ENCODE data around the gene NSMF. TPM values are rescaled to one million over a fixed set of nuclear protein-coding genes. Genes with fewer than 3 reads are reported as not detected.

Gene NSMF
- 52.7 and 54.9 TPM in 2 replicates for total RNA-seq (2021)
- Bru-seq, nascent RNA: percentile 43 among the genes with signal in this experiment
- percentile 55 among the genes with signal in this experiment for BruChase-seq, experiment 1, labeled RNA remaining after a 2-hour chase
- BruChase-seq, experiment 2, labeled RNA remaining after a 6-hour chase: percentile 65 among the genes with signal in this experiment
- long read RNA-seq, transcript NSMF-201 (15 exons, 2,981 nt): major isoform, 26 of 56 reads
- long read RNA-seq, transcript NSMF-205 (14 exons, 3,571 nt): minor isoform, 8 of 56 reads
- long read RNA-seq, partial matches to known transcripts: 7 of 56 reads
- long read RNA-seq, other reads (novel, unspliced or antisense): 15 of 56 reads

DNA sequence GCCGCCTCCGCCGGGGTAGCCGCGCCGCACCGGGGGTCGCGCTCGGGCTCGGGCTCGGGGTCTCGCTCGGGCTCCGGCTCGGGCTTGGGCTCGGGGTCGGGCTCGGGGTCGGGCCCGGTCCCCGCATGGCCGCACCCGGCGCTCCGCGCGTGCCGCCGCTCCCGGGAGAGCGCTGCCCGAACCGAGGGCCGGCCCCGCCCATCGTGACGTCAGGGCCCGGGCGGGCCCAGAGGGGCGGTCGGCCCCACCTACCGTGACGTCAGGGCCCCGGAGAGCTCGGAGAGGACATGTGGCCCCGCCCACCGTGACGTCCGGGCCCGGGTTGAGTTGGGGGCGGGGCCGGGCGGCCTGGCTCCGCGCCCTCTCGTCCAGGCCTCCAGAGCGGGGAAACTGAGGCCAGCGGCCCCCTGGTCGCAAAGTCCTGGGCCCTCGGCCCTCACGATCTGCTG, at the start of gene NSMF:
Gene NSMF, minus strand, starts transcription at position 183 of the 449 bp plus-strand sequence. CDS start 232 bp downstream, outside the sequence.
- Histone ChIP-seq H3K4me3 (ENCODE audit: low read depth, low read length, poor library complexity, severe bottlenecking) (peak within 1 kb of the TSS; percentile 80), H3K27me3 (replicated peaks; ENCODE audit: insufficient read depth, low read depth, low read length, poor library complexity) (no peaks in the 10 kb centered on the region), H3K36me3 (ENCODE audit: insufficient read depth, low read length, poor library complexity, severe bottlenecking) (no peaks in the 10 kb centered on the region), H3K9me3 (ENCODE audit: low read depth, low read length, poor library complexity, severe bottlenecking) (no peaks in the 10 kb centered on the region), H3K4me1 (ENCODE audit: insufficient read depth, low read length, poor library complexity, severe bottlenecking) (peaks cover 16% of the 10 kb centered on the region), H3K27ac (ENCODE audit: low read depth, low read length, poor library complexity, severe bottlenecking) (peak within 1 kb of the TSS; percentile 79)
- intact Hi-C loops (cut with micrococcal nuclease; ENCODE audit: unreplicated experiment): no loop called here
- TF ChIP-seq CTCF (conservative IDR thresholded peaks at IDR 0.05; ENCODE audit: low read depth, low read length): no peak
- TF ChIP-seq EZH2 (IDR thresholded peaks at IDR 0.05; ENCODE audit: borderline replicate concordance, low read depth, low read length, poor library complexity, severe bottlenecking): no peak
- peak; percentile 92 for DNase-seq (ENCODE audit: low spot score)
- CTCF ChIA-PET: interaction anchor here (0.6 kb wide), 1 partner anchor 222 kb away, joined by 3 read pairs; no protein-coding TSS in a partner anchor
- no TSS peak for BruUV-seq (replicated peaks)
- POLR2A ChIA-PET (ENCODE audit: low non-redundant PET): interaction anchor here (0.6 to 0.7 kb wide), 2 partner anchors 32 to 93 kb away, joined by 3 read pairs; no protein-coding TSS in a partner anchor

DNA sequence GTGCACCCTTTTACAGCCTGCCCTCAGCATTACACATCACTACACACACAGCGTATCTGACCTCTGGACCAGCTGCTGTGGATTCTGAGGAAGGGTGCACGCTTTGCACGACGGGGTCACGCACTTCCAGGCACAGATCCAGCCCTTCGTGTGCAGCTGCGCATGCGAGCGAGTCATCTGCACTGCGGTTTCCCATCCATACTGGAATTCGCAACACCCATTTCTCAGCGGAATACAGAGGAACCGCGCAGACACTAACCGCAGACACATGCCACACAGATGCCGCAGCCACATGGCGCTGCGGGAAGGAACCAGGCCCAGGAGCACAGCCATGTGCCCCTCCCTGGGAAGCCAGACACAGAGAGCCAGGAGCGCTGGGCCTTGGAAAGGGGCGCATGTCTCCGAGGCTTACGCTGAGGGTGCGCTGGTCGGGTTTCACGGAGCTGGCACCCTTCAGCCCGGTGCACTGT, 47.6 kb upstream of the NSMF start:
- no peaks in the 10 kb centered on the region for H3K27me3 ChIP-seq (replicated peaks; ENCODE audit: insufficient read depth, low read depth, low read length, poor library complexity)
- no peaks in the 10 kb centered on the region for H3K4me1 ChIP-seq (ENCODE audit: insufficient read depth, low read length, poor library complexity, severe bottlenecking)
- H3K9me3 ChIP-seq (ENCODE audit: low read depth, low read length, poor library complexity, severe bottlenecking): no peaks in the 10 kb centered on the region
- POLR2A ChIA-PET (ENCODE audit: low non-redundant PET): no interaction called here
- TF ChIP-seq CTCF (conservative IDR thresholded peaks at IDR 0.05; ENCODE audit: low read depth, low read length) (no peak), EZH2 (IDR thresholded peaks at IDR 0.05; ENCODE audit: borderline replicate concordance, low read depth, low read length, poor library complexity, severe bottlenecking) (no peak)
- H3K4me3 ChIP-seq (ENCODE audit: low read depth, low read length, poor library complexity, severe bottlenecking): no peak overlapping the region
- CTCF ChIA-PET: no interaction called here
- no peaks in the 10 kb centered on the region for H3K36me3 ChIP-seq (ENCODE audit: insufficient read depth, low read length, poor library complexity, severe bottlenecking)
- intact Hi-C loops (cut with micrococcal nuclease; ENCODE audit: unreplicated experiment): no loop called here
- no peak overlapping the region for H3K27ac ChIP-seq (ENCODE audit: low read depth, low read length, poor library complexity, severe bottlenecking)
- no peak for DNase-seq (ENCODE audit: low spot score)
- no TSS peak for BruUV-seq (replicated peaks)

DNA sequence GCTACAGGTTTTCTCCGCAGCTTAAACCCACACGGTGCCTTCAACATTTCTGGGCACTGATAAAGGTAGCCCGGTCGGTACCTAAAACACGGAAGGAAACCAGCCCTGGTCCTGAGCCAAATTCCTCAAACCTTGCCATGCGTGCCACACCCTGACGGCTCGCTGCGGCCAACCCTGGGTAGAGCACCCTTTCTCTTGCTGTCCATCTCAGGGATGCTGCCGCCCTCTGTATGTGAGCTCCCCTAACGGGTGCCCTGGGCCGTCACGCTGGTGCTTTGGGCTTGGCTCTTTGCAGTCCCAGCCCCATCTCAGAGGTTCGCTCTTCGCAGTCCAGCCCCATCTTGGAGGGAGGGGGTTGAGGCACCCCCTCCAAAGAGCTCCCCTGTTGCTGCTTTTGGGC, 47.1 kb upstream of the NSMF start:
- POLR2A ChIA-PET (ENCODE audit: low non-redundant PET): no interaction called here
- CTCF ChIA-PET: no interaction called here

More for the DNA sequence above, 47.1 kb upstream of the NSMF start:
- Histone ChIP-seq H3K27ac (ENCODE audit: low read depth, low read length, poor library complexity, severe bottlenecking) (no peak overlapping the region), H3K4me1 (ENCODE audit: insufficient read depth, low read length, poor library complexity, severe bottlenecking) (no peaks in the 10 kb centered on the region), H3K4me3 (ENCODE audit: low read depth, low read length, poor library complexity, severe bottlenecking) (no peak overlapping the region), H3K27me3 (replicated peaks; ENCODE audit: insufficient read depth, low read depth, low read length, poor library complexity) (no peaks in the 10 kb centered on the region), H3K9me3 (ENCODE audit: low read depth, low read length, poor library complexity, severe bottlenecking) (no peaks in the 10 kb centered on the region), H3K36me3 (ENCODE audit: insufficient read depth, low read length, poor library complexity, severe bottlenecking) (no peaks in the 10 kb centered on the region)
- no TSS peak for BruUV-seq (replicated peaks)
- intact Hi-C loops (cut with micrococcal nuclease; ENCODE audit: unreplicated experiment): no loop called here
- DNase-seq (ENCODE audit: low spot score): no peak
- TF ChIP-seq EZH2 (IDR thresholded peaks at IDR 0.05; ENCODE audit: borderline replicate concordance, low read depth, low read length, poor library complexity, severe bottlenecking) (no peak), CTCF (conservative IDR thresholded peaks at IDR 0.05; ENCODE audit: low read depth, low read length) (no peak)
